BJ (cell line): ENCODE results near the gene IQGAP1. TPM values are rescaled to one million over a fixed set of nuclear protein-coding genes. Genes with fewer than 3 reads are reported as not detected.

Experiments
- CTCF ChIA-PET: fragments of 350-600 bp; formaldehyde crosslinking; extraction: SDS; loops from one replicate; lab custom pipeline; 2021; ENCODE audit warnings: antibody characterized with exemption, inconsistent platforms; lab: Yijun Ruan, JAX
- POLR2A ChIA-PET: fragments of 300-600 bp; sonication (Branson Sonifier 250); formaldehyde crosslinking; extraction: SDS; loops from one replicate; lab custom pipeline; 2021; ENCODE audit warnings: antibody characterized with exemption; lab: Charles Lee
- DNase-seq: peaks from one replicate; pipeline ENCODE4 v3.0.0-alpha.2; 2011; ENCODE audit warnings: low read depth
- H3K27me3 ChIP-seq: 2 replicates; pipeline ENCODE4 v1.6.0; 2011; ENCODE audit warnings: low read length; ENCODE audit not compliant: control insufficient read depth, insufficient read depth
- H3K36me3 ChIP-seq: 2 replicates; pipeline ENCODE4 v1.5.1; 2011; ENCODE audit warnings: low read length; ENCODE audit not compliant: control insufficient read depth, insufficient read depth
- H3K4me3 ChIP-seq: 2 replicates; pipeline ENCODE4 v1.5.1; 2011; ENCODE audit warnings: low read depth, mild to moderate bottlenecking, control low read depth, low read length
- polyA plus RNA-seq: library from polyadenylated mRNA; depleted of rRNA; stranded (reverse); fragments of >200 nt; gene quantifications from 2 replicates; pipeline ENCODE4 v1.2.3, GENCODE V29; 2011; rRNA removed
- small RNA-seq: library from RNA; depleted of rRNA; stranded (forward); fragments of <200 nt; gene quantifications from one replicate; pipeline ENCODE3, GENCODE V24; 2012; ENCODE audit warnings: low replicate concordance, low read depth; ENCODE audit not compliant: insufficient read length
- TF ChIP-seq, protein P1 (sequence below): IDR thresholded peaks from 2 replicates; pipeline ENCODE4 v1.5.1; 2011; ENCODE audit warnings: low read depth, mild to moderate bottlenecking, control low read depth, inconsistent platforms, low read length, moderate library complexity; ENCODE audit not compliant: insufficient read depth

Gene IQGAP1
- polyA plus RNA-seq, 1 experiment = 88.7 TPM

DNA sequence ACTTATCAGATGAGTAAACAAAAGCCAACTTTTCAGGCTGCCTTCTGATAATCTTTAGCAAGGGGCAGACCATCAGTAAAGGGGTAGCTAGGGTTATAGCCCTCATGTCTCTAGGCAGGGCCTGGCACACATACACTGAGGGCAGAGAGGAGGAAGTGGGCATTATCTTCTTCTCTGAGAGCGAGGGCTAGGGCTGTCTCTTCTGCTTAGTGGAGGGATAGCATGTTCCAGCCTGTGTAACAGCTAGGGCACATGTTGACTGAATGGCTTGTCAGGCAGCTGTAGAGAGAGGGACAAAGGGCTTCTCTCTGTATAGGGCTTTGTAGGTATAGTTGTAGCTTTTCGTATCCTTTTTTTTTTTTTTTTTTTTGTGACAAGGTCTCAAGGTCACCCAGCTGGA is 159.5 kb downstream of the IQGAP1 start:
- Histone ChIP-seq H3K36me3 (peaks cover 3% of the 10 kb centered on the region; the same call in 1 of the 2 replicates), H3K4me3 (no peak overlapping the region), H3K27me3 (no peaks in the 10 kb centered on the region)
- ChIA-PET POLR2A (no interaction called here), CTCF (no interaction called here)
- TF ChIP-seq, protein P1, sequence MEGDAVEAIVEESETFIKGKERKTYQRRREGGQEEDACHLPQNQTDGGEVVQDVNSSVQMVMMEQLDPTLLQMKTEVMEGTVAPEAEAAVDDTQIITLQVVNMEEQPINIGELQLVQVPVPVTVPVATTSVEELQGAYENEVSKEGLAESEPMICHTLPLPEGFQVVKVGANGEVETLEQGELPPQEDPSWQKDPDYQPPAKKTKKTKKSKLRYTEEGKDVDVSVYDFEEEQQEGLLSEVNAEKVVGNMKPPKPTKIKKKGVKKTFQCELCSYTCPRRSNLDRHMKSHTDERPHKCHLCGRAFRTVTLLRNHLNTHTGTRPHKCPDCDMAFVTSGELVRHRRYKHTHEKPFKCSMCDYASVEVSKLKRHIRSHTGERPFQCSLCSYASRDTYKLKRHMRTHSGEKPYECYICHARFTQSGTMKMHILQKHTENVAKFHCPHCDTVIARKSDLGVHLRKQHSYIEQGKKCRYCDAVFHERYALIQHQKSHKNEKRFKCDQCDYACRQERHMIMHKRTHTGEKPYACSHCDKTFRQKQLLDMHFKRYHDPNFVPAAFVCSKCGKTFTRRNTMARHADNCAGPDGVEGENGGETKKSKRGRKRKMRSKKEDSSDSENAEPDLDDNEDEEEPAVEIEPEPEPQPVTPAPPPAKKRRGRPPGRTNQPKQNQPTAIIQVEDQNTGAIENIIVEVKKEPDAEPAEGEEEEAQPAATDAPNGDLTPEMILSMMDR = no peak
- no peak for DNase-seq

DNA sequence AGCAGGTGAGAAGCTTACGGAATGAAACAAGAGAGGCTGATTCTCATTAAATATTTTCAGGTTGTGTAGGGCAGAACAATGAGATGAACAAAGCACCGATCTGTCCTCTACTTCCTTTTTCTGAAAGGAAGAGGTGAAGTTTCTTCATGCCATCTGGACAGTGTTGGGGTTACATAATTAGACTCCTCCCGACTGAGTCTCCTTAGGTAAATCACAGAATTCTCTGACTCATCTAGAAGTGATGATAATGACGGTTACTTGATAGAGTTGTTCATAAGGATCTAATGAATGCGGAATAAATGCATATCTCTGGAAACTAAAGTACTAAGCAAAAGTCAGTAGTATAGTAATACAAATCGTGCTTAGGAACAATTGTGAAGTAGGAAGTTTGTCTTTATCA is 162.9 kb downstream of the IQGAP1 start:
- ChIA-PET POLR2A (no interaction called here), CTCF (no interaction called here)
- TF ChIP-seq, protein P1 = no peak

More for the DNA sequence above, 162.9 kb downstream of the IQGAP1 start:
- Histone ChIP-seq H3K4me3 (no peak overlapping the region), H3K36me3 (peaks cover 3% of the 10 kb centered on the region; the same call in 1 of the 2 replicates), H3K27me3 (no peaks in the 10 kb centered on the region)
- no peak for DNase-seq

Small RNAs within 50 kb of the gene (small RNA-seq; reads per million reads assigned to genes)
- gene NDUFA3P4 = not detected

Other genes with a start within 250 kb of the IQGAP1 start
- 9.2 and 17.5 TPM in 2 replicates for gene SEMA4B, start 186.9 kb upstream of the IQGAP1 start, polyA plus RNA-seq
- 60.5 and 102 TPM in 2 replicates for gene CIB1, start 154.3 kb upstream of the IQGAP1 start, polyA plus RNA-seq
- gene GDPGP1, start 154.0 kb upstream of the IQGAP1 start, polyA plus RNA-seq = 2.4 and 4.8 TPM in 2 replicates
- 0.04 and 0.05 TPM in 2 replicates for gene TTLL13, start 138.7 kb upstream of the IQGAP1 start, polyA plus RNA-seq
- 63.5 and 76.8 TPM in 2 replicates for gene NGRN, start 122.6 kb upstream of the IQGAP1 start, polyA plus RNA-seq
- 0.54 and 1.6 TPM in 2 replicates for gene ZNF774, start 36.0 kb upstream of the IQGAP1 start, polyA plus RNA-seq
- 19.7 and 28.5 TPM in 2 replicates for gene CRTC3, start 141.7 kb downstream of the IQGAP1 start, polyA plus RNA-seq